GM12872 (cell line): ENCODE results near the gene CRNKL1.

Source experiments
- TF ChIP-seq, protein P1 (sequence below): IDR thresholded peaks from 3 replicates; pipeline ENCODE4 v1.5.1; 2011; ENCODE audit warnings: low read depth, mild to moderate bottlenecking, low read length, moderate library complexity; ENCODE audit not compliant: insufficient read depth

The CRNKL1 gene

DNA sequence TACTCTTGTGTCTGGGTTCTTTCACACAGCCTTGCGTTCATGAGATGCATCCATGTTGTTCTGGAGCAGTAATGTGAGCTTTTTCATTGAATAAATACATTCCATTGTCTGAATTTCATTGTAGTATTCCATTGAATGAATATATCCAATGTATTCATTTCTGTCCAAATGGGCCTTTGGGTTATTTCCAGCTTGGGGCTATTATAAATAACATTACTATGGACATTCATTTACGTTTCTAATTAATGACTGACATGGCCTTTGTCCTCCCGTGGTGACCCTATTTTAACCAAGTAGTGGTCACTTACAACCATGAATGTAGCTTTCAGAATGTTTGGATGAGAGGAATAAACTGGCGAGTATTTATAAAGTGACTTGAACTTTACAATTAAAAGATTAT is 65.2 kb downstream of the CRNKL1 start:
- TF ChIP-seq, protein P1, sequence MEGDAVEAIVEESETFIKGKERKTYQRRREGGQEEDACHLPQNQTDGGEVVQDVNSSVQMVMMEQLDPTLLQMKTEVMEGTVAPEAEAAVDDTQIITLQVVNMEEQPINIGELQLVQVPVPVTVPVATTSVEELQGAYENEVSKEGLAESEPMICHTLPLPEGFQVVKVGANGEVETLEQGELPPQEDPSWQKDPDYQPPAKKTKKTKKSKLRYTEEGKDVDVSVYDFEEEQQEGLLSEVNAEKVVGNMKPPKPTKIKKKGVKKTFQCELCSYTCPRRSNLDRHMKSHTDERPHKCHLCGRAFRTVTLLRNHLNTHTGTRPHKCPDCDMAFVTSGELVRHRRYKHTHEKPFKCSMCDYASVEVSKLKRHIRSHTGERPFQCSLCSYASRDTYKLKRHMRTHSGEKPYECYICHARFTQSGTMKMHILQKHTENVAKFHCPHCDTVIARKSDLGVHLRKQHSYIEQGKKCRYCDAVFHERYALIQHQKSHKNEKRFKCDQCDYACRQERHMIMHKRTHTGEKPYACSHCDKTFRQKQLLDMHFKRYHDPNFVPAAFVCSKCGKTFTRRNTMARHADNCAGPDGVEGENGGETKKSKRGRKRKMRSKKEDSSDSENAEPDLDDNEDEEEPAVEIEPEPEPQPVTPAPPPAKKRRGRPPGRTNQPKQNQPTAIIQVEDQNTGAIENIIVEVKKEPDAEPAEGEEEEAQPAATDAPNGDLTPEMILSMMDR = no peak

DNA sequence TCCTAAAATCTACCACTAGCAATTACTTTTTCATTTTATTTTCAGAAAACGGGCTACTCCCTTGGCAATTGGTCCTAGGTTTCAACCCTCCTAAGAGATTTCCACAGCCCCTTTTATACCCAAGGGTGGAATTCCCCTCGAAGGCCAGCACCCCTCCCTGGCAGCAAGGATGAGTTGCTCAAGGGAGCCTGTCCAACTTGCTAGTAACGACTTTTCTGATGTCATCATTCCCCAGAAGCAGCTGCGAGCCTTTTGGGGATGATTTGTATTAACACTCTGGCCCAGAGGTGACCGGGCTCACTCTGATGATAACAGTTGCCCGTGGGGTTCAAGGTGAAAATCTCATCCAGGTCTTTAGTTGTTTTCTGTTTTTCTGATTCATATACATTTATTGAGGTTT is 65.8 kb downstream of the CRNKL1 start:
- TF ChIP-seq, protein P1 = no peak
